Measurements from ENCODE around the gene ASIC1. TPM values are rescaled to one million over a fixed set of nuclear protein-coding genes. Genes with fewer than 3 reads are reported as not detected.

The ASIC1 gene
- total RNA-seq, 1 donor from 2014 or later = 25.0 TPM

- TF ChIP-seq, protein P1, sequence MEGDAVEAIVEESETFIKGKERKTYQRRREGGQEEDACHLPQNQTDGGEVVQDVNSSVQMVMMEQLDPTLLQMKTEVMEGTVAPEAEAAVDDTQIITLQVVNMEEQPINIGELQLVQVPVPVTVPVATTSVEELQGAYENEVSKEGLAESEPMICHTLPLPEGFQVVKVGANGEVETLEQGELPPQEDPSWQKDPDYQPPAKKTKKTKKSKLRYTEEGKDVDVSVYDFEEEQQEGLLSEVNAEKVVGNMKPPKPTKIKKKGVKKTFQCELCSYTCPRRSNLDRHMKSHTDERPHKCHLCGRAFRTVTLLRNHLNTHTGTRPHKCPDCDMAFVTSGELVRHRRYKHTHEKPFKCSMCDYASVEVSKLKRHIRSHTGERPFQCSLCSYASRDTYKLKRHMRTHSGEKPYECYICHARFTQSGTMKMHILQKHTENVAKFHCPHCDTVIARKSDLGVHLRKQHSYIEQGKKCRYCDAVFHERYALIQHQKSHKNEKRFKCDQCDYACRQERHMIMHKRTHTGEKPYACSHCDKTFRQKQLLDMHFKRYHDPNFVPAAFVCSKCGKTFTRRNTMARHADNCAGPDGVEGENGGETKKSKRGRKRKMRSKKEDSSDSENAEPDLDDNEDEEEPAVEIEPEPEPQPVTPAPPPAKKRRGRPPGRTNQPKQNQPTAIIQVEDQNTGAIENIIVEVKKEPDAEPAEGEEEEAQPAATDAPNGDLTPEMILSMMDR (conservative IDR thresholded peaks at IDR 0.05) = no peak
- Mint-ChIP-seq H3K36me3 (ENCODE audit: low read depth) (no peaks in the 10 kb centered on the region), H3K4me1 (peaks cover 5% of the 10 kb centered on the region), H3K4me3 (no peak overlapping the region), H3K9me3 (no peaks in the 10 kb centered on the region), H3K27me3 (ENCODE audit: low read depth) (peaks cover under 1% of the 10 kb centered on the region), H3K27ac (ENCODE audit: unreplicated experiment) (no peak overlapping the region)
- DNase-seq (ENCODE audit: low read depth, low spot score) = no peak
Measured at GRCh38 chr12:50041962-50042361, 15.4 kb upstream of the ASIC1 start.

- H3K27me3 Mint-ChIP-seq (ENCODE audit: low read depth) = peaks cover 3% of the 10 kb centered on the region
- no peak overlapping the region for H3K4me3 Mint-ChIP-seq
- TF ChIP-seq, protein P1 (conservative IDR thresholded peaks at IDR 0.05) = no peak
- peaks cover 5% of the 10 kb centered on the region for H3K4me1 Mint-ChIP-seq
- H3K36me3 Mint-ChIP-seq (ENCODE audit: low read depth) = no peaks in the 10 kb centered on the region
- H3K9me3 Mint-ChIP-seq = no peaks in the 10 kb centered on the region
- no peak for DNase-seq (ENCODE audit: low read depth, low spot score)
- H3K27ac Mint-ChIP-seq (ENCODE audit: unreplicated experiment) = no peak overlapping the region
Measured at GRCh38 chr12:50042693-50043092, 14.7 kb upstream of the ASIC1 start.

- peaks cover 3% of the 10 kb centered on the region for H3K27me3 Mint-ChIP-seq (ENCODE audit: low read depth)
- no peaks in the 10 kb centered on the region for H3K9me3 Mint-ChIP-seq
- no peak overlapping the region for H3K4me3 Mint-ChIP-seq
- DNase-seq (ENCODE audit: low read depth, low spot score) = no peak
- no peak overlapping the region for H3K27ac Mint-ChIP-seq (ENCODE audit: unreplicated experiment)
- TF ChIP-seq, protein P1 (conservative IDR thresholded peaks at IDR 0.05) = no peak
- H3K36me3 Mint-ChIP-seq (ENCODE audit: low read depth) = no peaks in the 10 kb centered on the region
- H3K4me1 Mint-ChIP-seq = peaks cover 5% of the 10 kb centered on the region
Measured at GRCh38 chr12:50043308-50043707, 14.1 kb upstream of the ASIC1 start.

DNA sequence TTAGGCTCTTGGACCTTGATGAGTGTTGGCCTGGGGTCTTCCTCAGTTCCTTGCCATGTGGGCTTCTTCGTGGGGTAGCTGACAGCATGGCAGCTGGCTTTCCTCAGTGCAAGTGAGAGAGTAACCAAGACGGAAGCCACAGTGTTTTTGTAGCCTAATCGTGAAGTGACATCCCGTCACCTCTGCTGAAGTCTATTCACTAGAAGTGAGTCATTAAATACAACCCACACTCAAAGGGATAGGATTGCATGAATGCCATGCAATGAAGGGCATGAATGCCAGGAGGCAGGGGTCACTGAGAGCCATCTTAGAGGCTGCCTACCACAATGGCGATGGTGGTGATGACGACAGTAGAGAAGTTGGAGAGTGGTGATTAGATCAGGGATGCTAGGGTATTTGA lies 13.5 kb upstream of the ASIC1 start:
- Mint-ChIP-seq H3K9me3 (no peaks in the 10 kb centered on the region), H3K36me3 (ENCODE audit: low read depth) (no peaks in the 10 kb centered on the region), H3K4me3 (no peak overlapping the region), H3K27ac (ENCODE audit: unreplicated experiment) (no peak overlapping the region), H3K4me1 (peaks cover 5% of the 10 kb centered on the region), H3K27me3 (ENCODE audit: low read depth) (peaks cover 3% of the 10 kb centered on the region)
- TF ChIP-seq, protein P1 (conservative IDR thresholded peaks at IDR 0.05) = no peak
- DNase-seq (ENCODE audit: low read depth, low spot score) = no peak

GRCh38 chr12:50047693-50048250 lies 9.6 kb upstream of the ASIC1 start:
- Mint-ChIP-seq H3K9me3 (no peaks in the 10 kb centered on the region), H3K4me1 (peaks cover 21% of the 10 kb centered on the region), H3K36me3 (ENCODE audit: low read depth) (no peaks in the 10 kb centered on the region), H3K4me3 (no peak overlapping the region), H3K27ac (ENCODE audit: unreplicated experiment) (no peak overlapping the region), H3K27me3 (ENCODE audit: low read depth) (peaks cover 32% of the 10 kb centered on the region)
- no peak for DNase-seq (ENCODE audit: low read depth, low spot score)
- TF ChIP-seq, protein P1 (conservative IDR thresholded peaks at IDR 0.05) = no peak

All from neural crest cell (in vitro differentiated cells).